ENCODE results near the gene TRMT44. TPM values are rescaled to one million over a fixed set of nuclear protein-coding genes. Genes with fewer than 3 reads are reported as not detected.

The TRMT44 gene
- total RNA-seq, 1 experiment from 2014 or later: 22.9 TPM

- no TSS peak for BruUV-seq (replicated peaks)
- Histone ChIP-seq H3K27ac (ENCODE audit: low read depth, low read length, poor library complexity, severe bottlenecking) (peak overlapping the region; percentile 30), H3K9me3 (ENCODE audit: low read depth, low read length, poor library complexity, severe bottlenecking) (no peaks in the 10 kb centered on the region), H3K27me3 (replicated peaks; ENCODE audit: insufficient read depth, low read depth, low read length, poor library complexity) (no peaks in the 10 kb centered on the region), H3K4me3 (ENCODE audit: low read depth, low read length, poor library complexity, severe bottlenecking) (no peak overlapping the region), H3K4me1 (ENCODE audit: insufficient read depth, low read length, poor library complexity, severe bottlenecking) (no peaks in the 10 kb centered on the region), H3K36me3 (ENCODE audit: insufficient read depth, low read length, poor library complexity, severe bottlenecking) (no peaks in the 10 kb centered on the region)
- CTCF ChIA-PET: interaction anchor here (0.6 to 1.9 kb wide), 5 partner anchors 23 to 226 kb away, joined by 3 to 11 read pairs (median 3); no protein-coding TSS in a partner anchor
- intact Hi-C loops (cut with micrococcal nuclease; ENCODE audit: unreplicated experiment): loop anchor here (1.0 to 10.0 kb wide), 3 partner anchors 128 to 226 kb away; no protein-coding TSS in a partner anchor
- POLR2A ChIA-PET (ENCODE audit: low non-redundant PET): no interaction called here
- DNase-seq (ENCODE audit: low spot score): no peak
- TF ChIP-seq EZH2 (IDR thresholded peaks at IDR 0.05; ENCODE audit: borderline replicate concordance, low read depth, low read length, poor library complexity, severe bottlenecking): no peak
- no peak for TF ChIP-seq CTCF (conservative IDR thresholded peaks at IDR 0.05; ENCODE audit: low read depth, low read length)
These were observed 37.9 kb upstream of the TRMT44 start for GRCh38 chr4:8402640-8403039.

- Histone ChIP-seq H3K27me3 (replicated peaks; ENCODE audit: insufficient read depth, low read depth, low read length, poor library complexity) (no peaks in the 10 kb centered on the region), H3K36me3 (ENCODE audit: insufficient read depth, low read length, poor library complexity, severe bottlenecking) (no peaks in the 10 kb centered on the region), H3K4me3 (ENCODE audit: low read depth, low read length, poor library complexity, severe bottlenecking) (no peak overlapping the region), H3K27ac (ENCODE audit: low read depth, low read length, poor library complexity, severe bottlenecking) (no peak overlapping the region), H3K9me3 (ENCODE audit: low read depth, low read length, poor library complexity, severe bottlenecking) (no peaks in the 10 kb centered on the region), H3K4me1 (ENCODE audit: insufficient read depth, low read length, poor library complexity, severe bottlenecking) (no peaks in the 10 kb centered on the region)
- CTCF ChIA-PET: interaction anchor here (0.6 to 1.9 kb wide), 4 partner anchors 22 to 226 kb away, joined by 3 to 11 read pairs (median 5); no protein-coding TSS in a partner anchor
- TF ChIP-seq CTCF (conservative IDR thresholded peaks at IDR 0.05; ENCODE audit: low read depth, low read length) (peak; percentile 91), EZH2 (IDR thresholded peaks at IDR 0.05; ENCODE audit: borderline replicate concordance, low read depth, low read length, poor library complexity, severe bottlenecking) (no peak)
- DNase-seq (ENCODE audit: low spot score): peak; percentile 78
- intact Hi-C loops (cut with micrococcal nuclease; ENCODE audit: unreplicated experiment): loop anchor here (1.0 to 10.0 kb wide), 3 partner anchors 128 to 226 kb away; no protein-coding TSS in a partner anchor
- POLR2A ChIA-PET (ENCODE audit: low non-redundant PET): no interaction called here
- BruUV-seq (replicated peaks): no TSS peak
These were observed 37.3 kb upstream of the TRMT44 start for GRCh38 chr4:8403173-8403753.

- POLR2A ChIA-PET (ENCODE audit: low non-redundant PET): no interaction called here
- Histone ChIP-seq H3K9me3 (ENCODE audit: low read depth, low read length, poor library complexity, severe bottlenecking) (no peaks in the 10 kb centered on the region), H3K4me1 (ENCODE audit: insufficient read depth, low read length, poor library complexity, severe bottlenecking) (no peaks in the 10 kb centered on the region), H3K4me3 (ENCODE audit: low read depth, low read length, poor library complexity, severe bottlenecking) (no peak overlapping the region), H3K27me3 (replicated peaks; ENCODE audit: insufficient read depth, low read depth, low read length, poor library complexity) (no peaks in the 10 kb centered on the region), H3K27ac (ENCODE audit: low read depth, low read length, poor library complexity, severe bottlenecking) (no peak overlapping the region), H3K36me3 (ENCODE audit: insufficient read depth, low read length, poor library complexity, severe bottlenecking) (no peaks in the 10 kb centered on the region)
- CTCF ChIA-PET: interaction anchor here (1.9 kb wide), 1 partner anchor 162 kb away, joined by 11 read pairs; no protein-coding TSS in a partner anchor
- DNase-seq (ENCODE audit: low spot score): no peak
- intact Hi-C loops (cut with micrococcal nuclease; ENCODE audit: unreplicated experiment): loop anchor here (1.0 to 10.0 kb wide), 3 partner anchors 129 to 227 kb away; no protein-coding TSS in a partner anchor
- no peak for TF ChIP-seq EZH2 (IDR thresholded peaks at IDR 0.05; ENCODE audit: borderline replicate concordance, low read depth, low read length, poor library complexity, severe bottlenecking)
- TF ChIP-seq CTCF (conservative IDR thresholded peaks at IDR 0.05; ENCODE audit: low read depth, low read length): no peak
- BruUV-seq (replicated peaks): no TSS peak
These were observed 36.6 kb upstream of the TRMT44 start for GRCh38 chr4:8403976-8404375.

Measured in A673 (cell line).